Measurements from ENCODE around the gene RPS17.

RPS17 gene

DNA sequence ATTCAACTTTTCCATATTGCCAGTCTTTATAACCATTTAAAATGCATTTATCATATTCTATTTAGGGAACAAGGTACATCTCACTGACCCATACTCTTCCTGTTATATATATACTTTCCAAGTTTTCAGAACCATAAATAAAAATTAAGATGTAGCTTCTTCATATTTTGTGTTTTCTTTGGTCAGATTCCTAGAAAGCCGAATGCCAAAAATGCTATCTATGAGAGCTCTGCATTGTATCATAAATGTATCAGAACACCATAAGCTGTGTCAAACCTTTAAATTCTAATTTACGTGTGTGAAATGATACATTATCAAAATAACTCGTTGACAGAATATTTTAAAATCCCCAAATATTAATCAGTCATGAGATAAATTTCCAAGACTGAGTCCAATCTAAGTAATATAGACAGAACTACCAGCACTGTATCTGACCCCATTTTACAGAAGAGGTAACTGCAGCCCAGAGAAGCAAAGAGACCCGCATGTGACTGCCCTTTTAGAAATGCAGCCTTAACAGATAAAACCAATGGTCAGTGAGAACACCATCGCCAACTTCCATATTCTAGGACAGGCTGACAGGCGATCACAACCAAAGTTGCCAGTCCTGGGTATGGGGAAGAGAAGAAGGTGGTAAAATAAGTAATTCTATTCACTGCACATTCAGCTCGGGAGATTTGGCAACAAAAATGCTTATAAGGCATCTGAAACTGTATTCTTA is 16.2 kb upstream of the RPS17 start:
- TF ChIP-seq, protein P1, sequence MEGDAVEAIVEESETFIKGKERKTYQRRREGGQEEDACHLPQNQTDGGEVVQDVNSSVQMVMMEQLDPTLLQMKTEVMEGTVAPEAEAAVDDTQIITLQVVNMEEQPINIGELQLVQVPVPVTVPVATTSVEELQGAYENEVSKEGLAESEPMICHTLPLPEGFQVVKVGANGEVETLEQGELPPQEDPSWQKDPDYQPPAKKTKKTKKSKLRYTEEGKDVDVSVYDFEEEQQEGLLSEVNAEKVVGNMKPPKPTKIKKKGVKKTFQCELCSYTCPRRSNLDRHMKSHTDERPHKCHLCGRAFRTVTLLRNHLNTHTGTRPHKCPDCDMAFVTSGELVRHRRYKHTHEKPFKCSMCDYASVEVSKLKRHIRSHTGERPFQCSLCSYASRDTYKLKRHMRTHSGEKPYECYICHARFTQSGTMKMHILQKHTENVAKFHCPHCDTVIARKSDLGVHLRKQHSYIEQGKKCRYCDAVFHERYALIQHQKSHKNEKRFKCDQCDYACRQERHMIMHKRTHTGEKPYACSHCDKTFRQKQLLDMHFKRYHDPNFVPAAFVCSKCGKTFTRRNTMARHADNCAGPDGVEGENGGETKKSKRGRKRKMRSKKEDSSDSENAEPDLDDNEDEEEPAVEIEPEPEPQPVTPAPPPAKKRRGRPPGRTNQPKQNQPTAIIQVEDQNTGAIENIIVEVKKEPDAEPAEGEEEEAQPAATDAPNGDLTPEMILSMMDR (IDR thresholded peaks at IDR 0.05; ENCODE audit: low read depth, low read length, missing control alignments), result no peak
- DNase-seq (ENCODE audit: low read depth), result no peak
- H3K4me3 ChIP-seq (ENCODE audit: low read depth, low read length), result no peak overlapping the region

DNA sequence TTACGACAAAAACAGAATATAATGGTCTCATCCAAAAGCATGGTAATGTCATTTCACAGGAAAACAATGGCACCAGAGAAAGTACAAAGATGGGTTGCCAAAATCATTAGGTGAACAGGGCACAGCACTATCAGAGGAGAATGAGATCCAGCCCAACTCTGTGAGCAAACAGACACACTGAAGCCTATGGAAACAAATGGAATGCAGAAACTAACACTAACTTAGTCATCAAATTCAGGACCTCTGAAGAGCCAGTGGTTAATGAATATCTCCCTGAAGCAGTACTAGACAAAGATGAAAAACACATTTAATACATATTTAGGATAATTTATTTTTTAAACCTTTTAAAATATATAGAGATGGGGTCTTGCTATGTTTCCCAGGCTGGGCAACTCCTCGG is 14.6 kb upstream of the RPS17 start:
- TF ChIP-seq, protein P1 (IDR thresholded peaks at IDR 0.05; ENCODE audit: low read depth, low read length, missing control alignments), result no peak
- no peak overlapping the region for H3K4me3 ChIP-seq (ENCODE audit: low read depth, low read length)
- no peak for DNase-seq (ENCODE audit: low read depth)

DNA sequence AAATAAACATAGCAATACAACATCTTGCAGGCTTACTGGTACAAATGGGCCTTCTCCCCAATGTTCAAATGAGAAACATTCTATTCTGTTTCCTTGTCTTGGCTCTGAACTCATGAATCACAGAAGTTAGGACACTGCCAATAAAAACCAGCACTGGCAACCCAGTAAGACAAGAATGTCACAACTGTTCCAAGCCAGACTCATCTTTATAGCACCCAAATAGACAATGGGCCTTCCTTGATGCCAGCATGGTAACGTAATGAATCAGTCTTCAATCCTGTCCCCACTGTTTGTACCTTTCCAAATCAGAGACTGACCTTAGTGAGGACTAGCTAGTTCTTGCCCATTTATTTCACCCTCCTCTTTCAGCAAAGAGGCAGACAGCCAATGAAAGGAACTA is 14.1 kb upstream of the RPS17 start:
- TF ChIP-seq, protein P1 (IDR thresholded peaks at IDR 0.05; ENCODE audit: low read depth, low read length, missing control alignments), result no peak
- no peak for DNase-seq (ENCODE audit: low read depth)
- no peak overlapping the region for H3K4me3 ChIP-seq (ENCODE audit: low read depth, low read length)

DNA sequence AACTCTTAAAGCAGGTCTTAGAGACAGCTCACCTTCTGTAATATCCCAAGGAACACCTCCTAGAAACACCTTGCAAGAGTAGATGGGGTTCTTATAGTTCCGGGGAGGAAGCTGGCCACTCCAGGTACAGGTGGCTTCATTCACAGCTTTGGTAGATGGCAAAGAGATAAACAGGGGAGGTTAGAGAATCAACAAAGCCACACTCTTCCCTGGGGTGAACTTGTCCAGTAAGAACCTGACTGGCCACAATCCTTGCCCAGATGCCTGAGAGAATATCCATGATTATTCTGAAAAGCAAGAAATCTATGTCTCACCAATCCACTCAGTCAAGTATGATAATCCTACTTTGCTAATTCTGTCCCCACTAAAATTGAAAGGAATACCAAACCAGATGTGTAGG is 13.6 kb upstream of the RPS17 start:
- TF ChIP-seq, protein P1 (IDR thresholded peaks at IDR 0.05; ENCODE audit: low read depth, low read length, missing control alignments), result no peak
- H3K4me3 ChIP-seq (ENCODE audit: low read depth, low read length), result no peak overlapping the region
- DNase-seq (ENCODE audit: low read depth), result no peak

DNA sequence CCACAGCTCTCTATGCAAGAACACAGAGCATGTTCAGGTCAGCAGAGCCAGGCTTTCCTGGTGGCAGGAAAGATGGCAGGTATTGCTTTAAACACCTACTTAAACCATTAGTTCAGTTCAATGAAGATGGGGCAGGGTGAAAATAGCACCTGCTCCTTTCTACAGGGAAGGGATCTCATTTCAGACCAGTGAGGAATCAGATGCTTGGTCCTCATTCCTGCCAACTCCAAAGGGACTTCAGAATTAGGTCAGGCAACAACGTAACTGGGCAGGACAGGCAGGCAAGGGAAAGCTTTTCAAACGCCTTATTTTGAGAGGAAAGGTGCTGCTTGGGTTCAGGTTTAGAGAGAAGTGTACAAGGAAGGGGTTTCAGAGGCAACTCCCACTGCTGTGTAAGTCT is 12.6 kb upstream of the RPS17 start:
- DNase-seq (ENCODE audit: low read depth), result no peak
- no peak overlapping the region for H3K4me3 ChIP-seq (ENCODE audit: low read depth, low read length)
- TF ChIP-seq, protein P1 (IDR thresholded peaks at IDR 0.05; ENCODE audit: low read depth, low read length, missing control alignments), result no peak

DNA sequence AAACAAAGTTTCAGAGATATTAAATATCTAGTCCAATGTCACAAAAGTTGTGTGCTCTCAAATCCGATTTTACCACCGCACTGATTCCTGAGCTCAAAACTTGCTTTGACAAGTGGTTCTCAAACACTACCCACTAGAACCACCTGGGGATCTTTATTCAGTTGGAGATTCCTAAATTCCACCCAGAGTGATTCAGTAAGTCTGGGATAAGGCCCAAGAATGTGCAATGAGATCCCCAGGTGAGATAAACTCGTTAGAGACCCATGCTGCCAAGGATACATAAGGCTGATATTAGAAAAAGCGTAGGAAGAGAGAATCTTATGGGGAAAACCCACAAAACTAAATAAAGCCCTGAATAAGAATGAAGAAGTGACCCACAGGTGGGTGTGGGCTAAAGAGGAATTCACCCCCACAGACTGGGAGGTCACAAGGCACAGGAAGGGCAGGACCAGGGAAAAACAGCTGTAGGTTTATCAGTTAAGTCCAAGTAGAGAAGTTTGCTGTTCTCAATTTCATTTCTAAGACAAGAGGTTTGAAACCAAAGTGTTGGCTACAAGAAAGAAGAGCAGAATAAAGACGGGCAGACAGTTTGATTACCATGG is 11.5 kb upstream of the RPS17 start:
- TF ChIP-seq, protein P1 (IDR thresholded peaks at IDR 0.05; ENCODE audit: low read depth, low read length, missing control alignments), result no peak
- peak; percentile 44 for DNase-seq (ENCODE audit: low read depth)

DNA sequence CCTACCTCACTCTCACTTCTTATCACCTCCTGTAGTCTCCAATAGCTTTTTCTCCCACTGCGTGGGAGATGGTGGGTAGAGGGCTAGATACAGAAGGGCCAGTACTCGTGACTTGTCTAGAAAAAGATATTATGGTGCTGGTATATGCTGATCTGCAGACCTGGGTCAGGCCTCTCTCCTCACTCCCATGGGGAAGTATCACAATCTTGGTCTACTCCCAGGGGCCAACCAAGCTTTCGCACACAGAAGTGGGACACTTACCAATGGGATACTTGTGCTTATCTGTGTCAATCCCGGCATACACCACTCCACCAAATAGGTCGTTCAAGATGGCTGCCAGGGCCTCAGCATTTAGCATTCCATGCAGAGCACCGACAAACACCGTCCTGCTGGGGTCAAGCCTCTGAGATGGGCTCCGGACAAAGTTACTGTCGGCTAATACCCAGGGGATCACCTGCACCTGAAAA is 9.0 kb upstream of the RPS17 start:
- TF ChIP-seq, protein P1 (IDR thresholded peaks at IDR 0.05; ENCODE audit: low read depth, low read length, missing control alignments), result no peak
- DNase-seq (ENCODE audit: low read depth), result no peak
- H3K4me3 ChIP-seq (ENCODE audit: low read depth, low read length), result no peak overlapping the region

More for the DNA sequence above, 11.5 kb upstream of the RPS17 start:
- H3K4me3 ChIP-seq (ENCODE audit: low read depth, low read length), result no peak overlapping the region

Measured in GM12864 (cell line).